NB4 (cell line): ENCODE measurements around the gene CAMK2A.

Experiments used
- MYC ChIP-seq: IDR thresholded peaks from 2 replicates; pipeline ENCODE4 v1.6.1; 2011; ENCODE audit warnings: low read depth, low read length
- TF ChIP-seq, protein P1 (sequence below): IDR thresholded peaks from one replicate; pipeline ENCODE4 v1.5.1; 2012; ENCODE audit warnings: low read depth, low read length

DNA sequence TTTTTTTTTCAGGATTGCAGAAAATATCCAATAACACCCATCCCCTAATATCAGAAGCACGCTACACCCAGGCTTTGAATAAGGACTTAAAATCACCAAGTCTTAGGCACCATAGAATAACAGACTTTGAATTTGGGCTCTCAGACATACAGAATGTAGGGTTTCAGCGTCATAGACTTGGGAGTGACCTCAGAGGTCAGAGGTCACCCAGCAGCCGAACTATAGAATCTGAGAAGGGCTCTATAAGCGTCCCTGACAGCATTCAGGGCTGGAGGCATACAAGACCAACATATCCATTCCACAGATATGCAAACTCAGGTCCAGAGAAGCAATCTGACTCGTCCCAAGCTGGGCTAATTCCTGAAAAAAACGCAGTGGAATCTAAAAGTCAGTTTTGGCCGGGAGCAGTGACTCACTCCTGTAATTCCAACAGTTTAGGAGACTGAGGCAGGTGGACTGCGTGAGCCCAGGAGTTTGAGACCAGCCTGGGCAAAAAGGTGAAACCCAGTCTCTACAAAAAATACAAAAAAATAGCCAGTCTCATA lies 65.0 kb downstream of the CAMK2A start:
- TF ChIP-seq, protein P1, sequence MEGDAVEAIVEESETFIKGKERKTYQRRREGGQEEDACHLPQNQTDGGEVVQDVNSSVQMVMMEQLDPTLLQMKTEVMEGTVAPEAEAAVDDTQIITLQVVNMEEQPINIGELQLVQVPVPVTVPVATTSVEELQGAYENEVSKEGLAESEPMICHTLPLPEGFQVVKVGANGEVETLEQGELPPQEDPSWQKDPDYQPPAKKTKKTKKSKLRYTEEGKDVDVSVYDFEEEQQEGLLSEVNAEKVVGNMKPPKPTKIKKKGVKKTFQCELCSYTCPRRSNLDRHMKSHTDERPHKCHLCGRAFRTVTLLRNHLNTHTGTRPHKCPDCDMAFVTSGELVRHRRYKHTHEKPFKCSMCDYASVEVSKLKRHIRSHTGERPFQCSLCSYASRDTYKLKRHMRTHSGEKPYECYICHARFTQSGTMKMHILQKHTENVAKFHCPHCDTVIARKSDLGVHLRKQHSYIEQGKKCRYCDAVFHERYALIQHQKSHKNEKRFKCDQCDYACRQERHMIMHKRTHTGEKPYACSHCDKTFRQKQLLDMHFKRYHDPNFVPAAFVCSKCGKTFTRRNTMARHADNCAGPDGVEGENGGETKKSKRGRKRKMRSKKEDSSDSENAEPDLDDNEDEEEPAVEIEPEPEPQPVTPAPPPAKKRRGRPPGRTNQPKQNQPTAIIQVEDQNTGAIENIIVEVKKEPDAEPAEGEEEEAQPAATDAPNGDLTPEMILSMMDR: no peak
- TF ChIP-seq MYC: no peak
